ENCODE measurements around the gene CALCR.

- TF ChIP-seq CTCF (IDR thresholded peaks at IDR 0.05; ENCODE audit: low read length) (no peak), EZH2 (IDR thresholded peaks at IDR 0.05; ENCODE audit: borderline replicate concordance, low read length) (no peak)
Measured at GRCh38 chr7:93594250-93594649, 19.7 kb upstream of the CALCR start.

Data from OCI-LY1 (cell line).